ENCODE measurements around the gene OTOG.

GRCh38 chr11:17639781-17640180 lies 92.7 kb downstream of the OTOG start:
- TF ChIP-seq CTCF (IDR thresholded peaks at IDR 0.05; ENCODE audit: low read depth, low read length, poor library complexity, severe bottlenecking) = no peak
- TF ChIP-seq EZH2phosphoT487 (IDR thresholded peaks at IDR 0.05; ENCODE audit: borderline replicate concordance, low read length) = no peak

Data from DOHH2 (cell line).